Measurements from ENCODE around the gene LCNL1. TPM values are rescaled to one million over a fixed set of nuclear protein-coding genes. Genes with fewer than 3 reads are reported as not detected.
"Not testable (repeated sequence)": the region's sequence is repeated elsewhere in the genome, so short reads cannot be mapped to it uniquely, and the experiment has no call there.

LCNL1 gene
- total RNA-seq, 2 donors from 2014 or later: not detected

GRCh38 chr9:137002646-137003041, 19.9 kb downstream of the LCNL1 start:
- Histone ChIP-seq H3K4me3 (no peak overlapping the region), H3K9me3 (no peaks in the 10 kb centered on the region), H3K36me3 (replicated peaks in 1 of 2; ENCODE audit: insufficient read depth in 1 of 2, low read depth in 2 of 2) (no peaks in the 10 kb centered on the region), H3K4me1 (no peaks in the 10 kb centered on the region), H3K27ac (no peak overlapping the region), H3K27me3 (no peaks in the 10 kb centered on the region)
- DNase-seq (no peak), ATAC-seq (no peak)
- 62 to 83% methylated on average over 7 to 10 of the region's 10 CpGs for WGBS, 2 donors
- TF ChIP-seq CTCF (IDR thresholded peaks at IDR 0.05) (no peak), POLR2A (IDR thresholded peaks at IDR 0.05) (no peak)
- intact Hi-C loops (cut with DNase I): no loop called here

GRCh38 chr9:137004285-137004684, 21.5 kb downstream of the LCNL1 start:
- WGBS, 2 donors: 36 to 43% methylated on average over 16 to 17 of the region's 17 CpGs
- H3K4me3 ChIP-seq; H3K27me3 ChIP-seq; H3K4me1 ChIP-seq; H3K36me3 ChIP-seq (replicated peaks in 1 of 2; ENCODE audit: insufficient read depth in 1 of 2, low read depth in 2 of 2); H3K9me3 ChIP-seq; ATAC-seq; intact Hi-C loops (cut with DNase I); H3K27ac ChIP-seq: not testable (repeated sequence)
- peak in 6 of 7 experiments; percentile 27 to 44 (median 38) for TF ChIP-seq CTCF (IDR thresholded peaks at IDR 0.05)
- DNase-seq: peak in 1 of 4 donors; percentile 41

GRCh38 chr9:137006116-137007003, 23.6 kb downstream of the LCNL1 start:
- intact Hi-C loops (cut with DNase I): no loop called here
- 75 to 96% methylated on average over 11 to 24 of the region's 24 CpGs for WGBS, 2 donors
- Histone ChIP-seq H3K27me3 (no peaks in the 10 kb centered on the region), H3K9me3 (no peaks in the 10 kb centered on the region), H3K27ac (no peak overlapping the region), H3K4me1 (no peaks in the 10 kb centered on the region), H3K4me3 (no peak overlapping the region), H3K36me3 (replicated peaks in 1 of 2; ENCODE audit: insufficient read depth in 1 of 2, low read depth in 2 of 2) (peaks cover 0 to 2% of the 10 kb centered on the region in 2 donors)
- TF ChIP-seq POLR2A (IDR thresholded peaks at IDR 0.05) (no peak), CTCF (IDR thresholded peaks at IDR 0.05) (no peak)
- DNase-seq: no peak
- peak; percentile 20 for ATAC-seq

- Histone ChIP-seq H3K27ac (no peak overlapping the region), H3K4me1 (no peaks in the 10 kb centered on the region), H3K36me3 (replicated peaks in 1 of 2; ENCODE audit: insufficient read depth in 1 of 2, low read depth in 2 of 2) (peaks cover 0 to 3% of the 10 kb centered on the region in 2 donors), H3K9me3 (no peaks in the 10 kb centered on the region), H3K27me3 (no peaks in the 10 kb centered on the region), H3K4me3 (no peak overlapping the region)
- intact Hi-C loops (cut with DNase I): no loop called here
- TF ChIP-seq POLR2A (IDR thresholded peaks at IDR 0.05) (no peak), CTCF (IDR thresholded peaks at IDR 0.05) (no peak)
- 75 to 84% methylated on average over 20 to 30 of the region's 30 CpGs for WGBS, 2 donors
- DNase-seq (peak in 3 of 4 donors; percentile 36 to 52 (median 42)), ATAC-seq (peak; percentile 13)
These were observed 24.5 kb downstream of the LCNL1 start for GRCh38 chr9:137007108-137007815.
